T-cell (primary cell): ENCODE measurements around the gene PLXDC1. TPM values are rescaled to one million over a fixed set of nuclear protein-coding genes. Genes with fewer than 3 reads are reported as not detected.
"Not testable (repeated sequence)": the region's sequence is repeated elsewhere in the genome, so short reads cannot be mapped to it uniquely, and the experiment has no call there.

Experiments used
- ATAC-seq, 4 experiments: fragments of 200-7000 bp in 3 of 4; fragments of 150-1000 bp in 1 of 4; cut with Tn5 transposase; replicated peaks in 1 of 4; 1 replicate in 3 of 4; 2 replicates in 1 of 4; pipeline ENCODE4 v1.10.0; 2021; ENCODE audit warnings: moderate library complexity in 3 of 4, mild to moderate bottlenecking in 2 of 4, moderate number of reproducible peaks in 1 of 4
- CTCF ChIA-PET, 2 donors: fragments of 300-600 bp; sonication (Branson Sonifier 250); formaldehyde crosslinking; loops; one replicate each; lab custom pipeline; 2022; ENCODE audit warnings: antibody characterized with exemption in 2 of 2; lab: Charles Lee
- POLR2A ChIA-PET, 2 donors: fragments of 300-600 bp; sonication (Branson Sonifier 250); formaldehyde crosslinking; loops; one replicate each; lab custom pipeline; 2022; ENCODE audit warnings: antibody characterized with exemption in 2 of 2; lab: Charles Lee
- DNase-seq, 35 experiments: peaks; one replicate each; pipeline versions ENCODE4 v3.0.0 to v3.0.0-alpha.2; 2013 to 2023
- H3K27ac ChIP-seq: one replicate; pipeline ENCODE4 v1.5.1; 2013; ENCODE audit warnings: low read length
- H3K27me3 ChIP-seq, 2 experiments: replicated peaks in 1 of 2; 1 replicate in 1 of 2; 2 replicates in 1 of 2; pipeline versions ENCODE4 v1.6.1 to v1.7.0; 2013; ENCODE audit warnings: low read length in 1 of 2, mixed read lengths in 1 of 2; ENCODE audit not compliant: control insufficient read depth in 2 of 2, insufficient read depth in 2 of 2; ENCODE audit errors: extremely low read depth in 1 of 2
- H3K36me3 ChIP-seq, 2 donors: 1 replicate in 1 of 2; 2 replicates in 1 of 2; pipeline versions ENCODE4 v1.6.1 to v1.7.0; 2013; ENCODE audit warnings: low read length in 1 of 2; ENCODE audit not compliant: control insufficient read depth in 2 of 2, insufficient read depth in 1 of 2; ENCODE audit errors: extremely low read depth in 1 of 2
- H3K4me1 ChIP-seq, 2 experiments: 1 replicate in 1 of 2; 2 replicates in 1 of 2; pipeline versions ENCODE4 v1.6.1 to v1.7.0; 2013; ENCODE audit warnings: low read length in 2 of 2, mixed read lengths in 1 of 2; ENCODE audit not compliant: insufficient read depth in 2 of 2, control insufficient read depth in 1 of 2; ENCODE audit errors: extremely low read depth in 1 of 2
- H3K4me3 ChIP-seq, 2 donors: 1 replicate in 1 of 2; 2 replicates in 1 of 2; pipeline versions ENCODE4 v1.5.1 to v1.7.0; 2013; ENCODE audit warnings: mild to moderate bottlenecking in 2 of 2, low read length in 1 of 2, moderate library complexity in 1 of 2; ENCODE audit not compliant: control insufficient read depth in 1 of 2; ENCODE audit errors: extremely low read depth in 1 of 2
- H3K9me3 ChIP-seq: 2 replicates; pipeline ENCODE4 v1.7.0; 2013
- H3K27ac Mint-ChIP-seq, 2 donors: one replicate each; pipeline ENCODE4 v1.8.0; 2020 to 2021; ENCODE audit warnings: mild to moderate bottlenecking in 2 of 2, mixed read lengths in 2 of 2
- H3K27me3 Mint-ChIP-seq, 2 donors: one replicate each; pipeline ENCODE4 v1.8.0; 2021 to 2022; ENCODE audit warnings: mixed read lengths in 2 of 2
- H3K36me3 Mint-ChIP-seq: one replicate; pipeline ENCODE4 v1.8.0; 2021; ENCODE audit warnings: mixed read lengths
- H3K4me1 Mint-ChIP-seq, 3 donors: one replicate each; pipeline ENCODE4 v1.8.0; 2020 to 2022; ENCODE audit warnings: mixed read lengths in 3 of 3, mild to moderate bottlenecking in 1 of 3
- H3K4me3 Mint-ChIP-seq, 3 donors: one replicate each; pipeline ENCODE4 v1.8.0; 2020 to 2022; ENCODE audit warnings: mild to moderate bottlenecking in 3 of 3, mixed read lengths in 3 of 3, moderate library complexity in 3 of 3
- H3K9me3 Mint-ChIP-seq, 3 donors: one replicate each; pipeline ENCODE4 v1.8.0; 2020 to 2022; ENCODE audit warnings: mixed read lengths in 3 of 3
- WGBS: methylation state at CpG from one replicate; pipeline ENCODE4 v1.1.5; 2013; ENCODE audit warnings: missing lambda C conversion rate; ENCODE audit not compliant: insufficient coverage; 5-methylcytosine and 5-hydroxymethylcytosine counted together
- total RNA-seq, 35 experiments: library from RNA in 6 of 35; stranded (reverse) in 6 of 35; fragments of 120-200 nt in 1 of 35; gene quantifications; one replicate each; pipeline versions ENCODE4 v1.2.1 to v1.2.4 and lab custom pipeline; 2013 to 2026

PLXDC1 gene
- total RNA-seq, 5 donors from 2014 or later (not counting 1 experiment from before 2014, with no cell fraction given) = 6.3 to 74.9 (median 13.9) TPM

GRCh38 chr17:39125143-39125875 is 26.1 kb downstream of the PLXDC1 start:
- Histone ChIP-seq H3K27ac (no peak overlapping the region), H3K4me3 (no peak overlapping the region), H3K9me3 (no peaks in the 10 kb centered on the region), H3K36me3 (no peaks in the 10 kb centered on the region), H3K27me3 (no peaks in the 10 kb centered on the region), H3K4me1 (no peaks in the 10 kb centered on the region)
- no peaks in the 10 kb centered on the region for H3K27me3 Mint-ChIP-seq
- H3K4me3 Mint-ChIP-seq = no peak overlapping the region
- DNase-seq = no peak
- no CpG with 5 or more reads among the region's 2 CpGs for WGBS
- no peak overlapping the region for H3K27ac Mint-ChIP-seq
- no peaks in the 10 kb centered on the region for H3K36me3 Mint-ChIP-seq
- H3K4me1 Mint-ChIP-seq = no peaks in the 10 kb centered on the region
- ChIA-PET POLR2A (no interaction called here), CTCF (interaction anchor here in 1 of 2 donors (0.7 kb wide), 1 partner anchor 9 kb away, joined by 3 read pairs; no protein-coding TSS in a partner anchor)
- ATAC-seq = no peak
- H3K9me3 Mint-ChIP-seq = no peaks in the 10 kb centered on the region

DNA sequence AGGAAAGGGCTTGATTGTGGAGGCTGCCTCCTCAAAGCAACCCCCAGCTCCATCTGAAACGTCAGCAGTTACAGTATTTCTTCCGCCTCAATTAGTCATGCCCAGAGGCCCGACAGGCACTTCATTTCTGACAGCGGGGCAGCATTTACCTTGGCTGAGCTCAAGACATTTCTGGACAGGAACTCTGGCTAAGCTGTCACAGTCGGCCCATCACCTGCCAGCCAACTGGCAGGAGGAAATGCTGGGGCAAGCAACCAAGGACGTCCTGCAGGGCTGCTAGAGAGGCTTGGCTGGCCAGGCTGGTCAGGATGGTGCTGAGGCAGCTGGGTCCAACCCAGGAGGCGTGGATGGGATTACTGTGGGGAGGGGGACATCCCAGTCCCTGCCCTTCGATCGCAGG is 27.8 kb downstream of the PLXDC1 start:
- DNase-seq (no peak), ATAC-seq (no peak)
- ChIA-PET POLR2A (no interaction called here), CTCF (no interaction called here)
- no peaks in the 10 kb centered on the region for H3K9me3 ChIP-seq
- no peak overlapping the region for H3K27ac ChIP-seq
- Mint-ChIP-seq H3K27me3 (no peaks in the 10 kb centered on the region), H3K27ac (no peak overlapping the region), H3K4me3 (no peak overlapping the region), H3K36me3 (no peaks in the 10 kb centered on the region), H3K9me3 (no peaks in the 10 kb centered on the region), H3K4me1 (peaks cover 2 to 4% (median 2%) of the 10 kb centered on the region in 3 donors)
- no peaks in the 10 kb centered on the region for H3K4me1 ChIP-seq
- no peaks in the 10 kb centered on the region for H3K36me3 ChIP-seq
- H3K27me3 ChIP-seq = no peaks in the 10 kb centered on the region
- WGBS = 89% methylated on average over 5 of the region's 9 CpGs
- H3K4me3 ChIP-seq = no peak overlapping the region

- H3K4me3 ChIP-seq = no peak overlapping the region
- H3K4me1 Mint-ChIP-seq = peaks cover 5 to 9% (median 9%) of the 10 kb centered on the region in 3 donors
- no peaks in the 10 kb centered on the region for H3K9me3 Mint-ChIP-seq
These were observed 28.4 kb downstream of the PLXDC1 start for GRCh38 chr17:39122991-39123390.

GRCh38 chr17:39121919-39122318 is 29.5 kb downstream of the PLXDC1 start:
- H3K36me3 Mint-ChIP-seq, H3K4me3 ChIP-seq, H3K4me3 Mint-ChIP-seq, H3K27me3 Mint-ChIP-seq, POLR2A ChIA-PET, H3K36me3 ChIP-seq, H3K9me3 Mint-ChIP-seq, H3K27ac Mint-ChIP-seq, ATAC-seq, H3K27me3 ChIP-seq, H3K27ac ChIP-seq, H3K4me1 ChIP-seq, DNase-seq, H3K9me3 ChIP-seq: not testable (repeated sequence)
- CTCF ChIA-PET = interaction anchor here in 1 of 2 donors (0.6 to 0.7 kb wide), 2 partner anchors 53 to 557 kb away, joined by 3 read pairs; no protein-coding TSS in a partner anchor
- whole genome bisulfite sequencing = 100% methylated on average over 1 of the region's 10 CpGs
- peaks cover 5 to 11% (median 10%) of the 10 kb centered on the region in 3 donors for H3K4me1 Mint-ChIP-seq

More at GRCh38 chr17:39122991-39123390, 28.4 kb downstream of the PLXDC1 start:
- Mint-ChIP-seq H3K27me3 (no peaks in the 10 kb centered on the region), H3K36me3 (no peaks in the 10 kb centered on the region), H3K4me3 (no peak overlapping the region), H3K27ac (no peak overlapping the region)
- ChIA-PET CTCF (no interaction called here), POLR2A (no interaction called here)
- Histone ChIP-seq H3K9me3 (no peaks in the 10 kb centered on the region), H3K27me3 (no peaks in the 10 kb centered on the region), H3K36me3 (no peaks in the 10 kb centered on the region), H3K4me1 (no peaks in the 10 kb centered on the region), H3K27ac (no peak overlapping the region)
- WGBS = 100% methylated on average over 1 of the region's 7 CpGs
- ATAC-seq (no peak), DNase-seq (no peak)

GRCh38 chr17:39118674-39119419 is 32.6 kb downstream of the PLXDC1 start:
- ATAC-seq (no peak), DNase-seq (no peak)
- no peak overlapping the region for H3K4me3 Mint-ChIP-seq
- peaks cover 3% of the 10 kb centered on the region for H3K36me3 Mint-ChIP-seq
- H3K27me3 Mint-ChIP-seq = no peaks in the 10 kb centered on the region
- H3K27ac Mint-ChIP-seq = no peak overlapping the region
- POLR2A ChIA-PET = no interaction called here
- peaks cover 0 to 3% of the 10 kb centered on the region in 2 donors for H3K36me3 ChIP-seq
- CTCF ChIA-PET = interaction anchor here (0.5 to 1.0 kb wide), 2 partner anchors 106 to 584 kb away, joined by 4 to 6 read pairs; no protein-coding TSS in a partner anchor
- H3K27ac ChIP-seq = no peak overlapping the region
- no peaks in the 10 kb centered on the region for H3K9me3 ChIP-seq
- no peaks in the 10 kb centered on the region for H3K27me3 ChIP-seq
- WGBS = no CpG with 5 or more reads among the region's 5 CpGs
- no peak overlapping the region for H3K4me3 ChIP-seq
- H3K9me3 Mint-ChIP-seq = no peaks in the 10 kb centered on the region
- H3K4me1 ChIP-seq = no peaks in the 10 kb centered on the region
- H3K4me1 Mint-ChIP-seq = peaks cover 5 to 11% (median 10%) of the 10 kb centered on the region in 3 donors

- H3K9me3 ChIP-seq = no peaks in the 10 kb centered on the region
- H3K27me3 ChIP-seq = peaks cover 0 to 3% of the 10 kb centered on the region in 2 experiments
- H3K36me3 Mint-ChIP-seq = peaks cover 3% of the 10 kb centered on the region
- H3K36me3 ChIP-seq = peaks cover 0 to 3% of the 10 kb centered on the region in 2 donors
- POLR2A ChIA-PET = interaction anchor here in 1 of 2 donors (0.8 kb wide), 1 partner anchor 10 kb away, joined by 4 read pairs; no protein-coding TSS in a partner anchor
- 92% methylated on average over 2 of the region's 3 CpGs for whole genome bisulfite sequencing
- H3K9me3 Mint-ChIP-seq = no peaks in the 10 kb centered on the region
- H3K4me1 ChIP-seq = no peaks in the 10 kb centered on the region
- no peak overlapping the region for H3K27ac Mint-ChIP-seq
- H3K4me1 Mint-ChIP-seq = peaks cover 5 to 11% (median 10%) of the 10 kb centered on the region in 3 donors
- no peak overlapping the region for H3K4me3 ChIP-seq
- no peaks in the 10 kb centered on the region for H3K27me3 Mint-ChIP-seq
- no peak for ATAC-seq
- no peak overlapping the region for H3K4me3 Mint-ChIP-seq
- CTCF ChIA-PET = interaction anchor here in 1 of 2 donors (0.6 kb wide), 1 partner anchor 10 kb away, joined by 3 read pairs; no protein-coding TSS in a partner anchor
- no peak overlapping the region for H3K27ac ChIP-seq
- DNase-seq = no peak
These were observed 35.2 kb downstream of the PLXDC1 start for GRCh38 chr17:39116224-39116623.
